WTC11 (cell line): ENCODE data around the gene PRUNE2.
"Not testable (repeated sequence)": the region's sequence is repeated elsewhere in the genome, so short reads cannot be mapped to it uniquely, and the experiment has no call there.

ENCODE experiments used
- FOXJ3 ChIP-seq: sonication (generic); formaldehyde crosslinking; IDR thresholded peaks from 2 replicates; pipeline ENCODE4 v1.9.0; 2021; ENCODE audit warnings: missing genetic modification reagents, mild to moderate bottlenecking, borderline replicate concordance
- TCF7 ChIP-seq: sonication (generic); formaldehyde crosslinking; IDR thresholded peaks from 2 replicates; pipeline ENCODE4 v1.8.0; 2022; ENCODE audit warnings: mild to moderate bottlenecking, low read depth, missing genetic modification reagents, moderate library complexity
- TF ChIP-seq, protein P1 (sequence below): fragments of 200-600 bp; IDR thresholded peaks from 2 replicates; pipeline ENCODE4 v1.8.0; 2022; ENCODE audit warnings: antibody characterized with exemption
- TF ChIP-seq, protein P2 (sequence below): sonication (generic); formaldehyde crosslinking; IDR thresholded peaks from 2 replicates; pipeline ENCODE4 v1.8.1; 2022; ENCODE audit warnings: mild to moderate bottlenecking, moderate library complexity, missing genetic modification reagents

DNA sequence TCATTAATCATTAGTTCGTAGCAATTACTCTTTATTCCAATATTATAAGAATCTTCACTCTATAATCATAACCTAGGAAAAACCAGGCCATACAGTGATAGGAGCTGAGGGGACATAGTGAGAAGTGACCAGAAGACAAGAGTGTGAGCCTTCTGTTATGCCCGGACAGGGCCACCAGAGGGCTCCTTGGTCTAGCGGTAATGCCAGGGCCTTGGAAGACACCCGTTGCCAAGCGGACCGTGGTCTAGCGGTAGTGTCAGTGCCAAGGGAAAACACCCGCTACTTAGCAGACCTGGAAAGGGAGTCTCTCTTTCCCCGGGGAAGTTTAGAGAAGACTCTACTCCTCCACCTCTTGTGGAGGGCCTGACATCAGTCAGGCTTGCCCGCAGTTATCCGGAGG lies 239.9 kb downstream of the PRUNE2 start:
- TF ChIP-seq, protein P1, sequence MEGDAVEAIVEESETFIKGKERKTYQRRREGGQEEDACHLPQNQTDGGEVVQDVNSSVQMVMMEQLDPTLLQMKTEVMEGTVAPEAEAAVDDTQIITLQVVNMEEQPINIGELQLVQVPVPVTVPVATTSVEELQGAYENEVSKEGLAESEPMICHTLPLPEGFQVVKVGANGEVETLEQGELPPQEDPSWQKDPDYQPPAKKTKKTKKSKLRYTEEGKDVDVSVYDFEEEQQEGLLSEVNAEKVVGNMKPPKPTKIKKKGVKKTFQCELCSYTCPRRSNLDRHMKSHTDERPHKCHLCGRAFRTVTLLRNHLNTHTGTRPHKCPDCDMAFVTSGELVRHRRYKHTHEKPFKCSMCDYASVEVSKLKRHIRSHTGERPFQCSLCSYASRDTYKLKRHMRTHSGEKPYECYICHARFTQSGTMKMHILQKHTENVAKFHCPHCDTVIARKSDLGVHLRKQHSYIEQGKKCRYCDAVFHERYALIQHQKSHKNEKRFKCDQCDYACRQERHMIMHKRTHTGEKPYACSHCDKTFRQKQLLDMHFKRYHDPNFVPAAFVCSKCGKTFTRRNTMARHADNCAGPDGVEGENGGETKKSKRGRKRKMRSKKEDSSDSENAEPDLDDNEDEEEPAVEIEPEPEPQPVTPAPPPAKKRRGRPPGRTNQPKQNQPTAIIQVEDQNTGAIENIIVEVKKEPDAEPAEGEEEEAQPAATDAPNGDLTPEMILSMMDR: peak; percentile 59; the same call in 1 of the 2 replicates
- TF ChIP-seq, protein P2, sequence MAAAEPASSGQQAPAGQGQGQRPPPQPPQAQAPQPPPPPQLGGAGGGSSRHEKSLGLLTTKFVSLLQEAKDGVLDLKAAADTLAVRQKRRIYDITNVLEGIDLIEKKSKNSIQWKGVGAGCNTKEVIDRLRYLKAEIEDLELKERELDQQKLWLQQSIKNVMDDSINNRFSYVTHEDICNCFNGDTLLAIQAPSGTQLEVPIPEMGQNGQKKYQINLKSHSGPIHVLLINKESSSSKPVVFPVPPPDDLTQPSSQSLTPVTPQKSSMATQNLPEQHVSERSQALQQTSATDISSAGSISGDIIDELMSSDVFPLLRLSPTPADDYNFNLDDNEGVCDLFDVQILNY: not testable (repeated sequence)
- TF ChIP-seq TCF7, FOXJ3 (CRISPR knock-in tag): not testable (repeated sequence)
